GM12891 (cell line): ENCODE results near the gene HOXC12.

Experiments
- POLR2A ChIP-seq: IDR thresholded peaks from 2 replicates; pipeline ENCODE4 v1.6.1; 2011; ENCODE audit warnings: low read depth, low read length, control low read depth
- TAF1 ChIP-seq: IDR thresholded peaks from 2 replicates; pipeline ENCODE4 v1.6.1; 2011; ENCODE audit warnings: low read depth, low read length, control low read depth

GRCh38 chr12:53960187-53961024 lies 5.7 kb downstream of the HOXC12 start:
- no peak for TF ChIP-seq POLR2A
- no peak for TF ChIP-seq TAF1
